Ecto neural progenitor cell (in vitro differentiated cells): ENCODE results near the gene CCNQ.

Source experiments
- DNase-seq: peaks from one replicate; pipeline ENCODE4 v3.0.0-alpha.2; 2018; ENCODE audit warnings: low spot score

CCNQ gene

DNA sequence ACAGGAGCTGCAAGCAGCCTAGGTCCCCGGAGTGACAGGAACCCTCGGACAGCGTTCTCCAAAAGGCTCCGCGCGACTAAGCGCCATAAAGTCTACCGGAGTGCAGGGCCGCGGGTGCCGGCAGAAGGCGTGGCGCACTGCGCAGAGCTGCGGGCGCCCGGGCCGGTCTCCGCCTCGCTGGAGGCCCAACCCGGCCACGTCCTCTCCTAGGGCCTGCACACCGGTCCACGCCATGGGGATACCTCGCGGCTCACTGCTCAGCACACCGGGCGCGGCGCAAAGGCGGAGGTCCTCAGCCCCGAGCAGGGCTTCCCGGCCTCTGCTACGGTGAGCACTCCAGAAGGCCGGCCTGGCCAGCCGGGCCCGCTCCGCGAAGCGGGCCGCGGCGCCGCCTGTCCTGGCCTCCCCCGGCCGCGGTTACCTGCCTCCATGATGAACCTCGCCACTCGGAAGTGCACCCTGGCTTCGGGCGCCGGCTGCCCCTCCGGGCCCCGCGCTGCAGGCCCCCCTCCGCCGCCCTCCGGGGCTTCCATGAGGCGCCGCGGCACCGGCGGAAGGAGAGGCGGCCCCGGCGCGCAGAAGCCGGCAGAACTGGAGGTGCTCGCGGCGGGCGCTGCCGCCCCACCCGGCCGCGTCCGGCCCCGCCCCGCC is at the start of gene CCNQ:
Gene CCNQ (minus strand): TSS at position 599 of the 651 bp plus-strand sequence. CDS start 66 bp downstream, at position 533.
- peak; percentile 56 for DNase-seq

DNA sequence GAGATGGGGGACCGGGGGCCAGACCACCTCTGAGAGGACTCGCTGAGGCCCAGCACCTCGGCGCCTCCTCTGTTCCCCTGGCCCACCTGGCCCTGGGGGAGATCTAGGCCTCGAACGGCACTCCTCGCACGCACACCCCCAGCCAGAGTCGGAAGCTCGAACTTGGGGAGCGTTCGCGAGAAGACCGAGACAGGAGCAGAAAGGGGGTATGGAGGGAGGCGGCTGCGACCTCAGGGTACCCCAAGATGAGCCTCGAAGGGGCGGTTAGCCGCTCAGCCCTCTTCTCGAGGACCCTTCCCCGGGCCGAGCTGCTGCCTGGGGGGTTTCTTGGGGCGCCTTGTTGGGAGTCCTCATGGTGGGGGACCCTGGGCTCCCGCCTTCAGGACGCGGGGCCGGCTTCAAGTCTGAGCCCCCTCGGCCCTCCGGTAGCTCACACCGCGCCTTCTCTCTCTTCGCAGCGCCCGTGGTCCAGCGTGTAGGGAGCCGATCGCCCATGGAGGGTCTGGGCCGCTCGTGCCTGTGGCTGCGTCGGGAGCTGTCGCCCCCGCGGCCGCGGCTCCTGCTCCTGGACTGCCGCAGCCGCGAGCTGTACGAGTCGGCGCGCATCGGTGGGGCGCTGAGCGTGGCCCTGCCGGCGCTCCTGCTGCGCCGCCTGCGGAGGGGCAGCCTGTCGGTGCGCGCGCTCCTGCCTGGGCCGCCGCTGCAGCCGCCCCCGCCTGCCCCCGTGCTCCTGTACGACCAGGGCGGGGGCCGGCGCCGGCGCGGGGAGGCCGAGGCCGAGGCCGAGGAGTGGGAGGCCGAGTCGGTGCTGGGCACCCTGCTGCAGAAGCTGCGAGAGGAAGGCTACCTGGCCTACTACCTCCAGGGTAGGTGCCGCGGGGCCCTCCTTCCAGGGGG is 48.8 kb upstream of the CCNQ start:
- DNase-seq = peak; percentile 47

DNA sequence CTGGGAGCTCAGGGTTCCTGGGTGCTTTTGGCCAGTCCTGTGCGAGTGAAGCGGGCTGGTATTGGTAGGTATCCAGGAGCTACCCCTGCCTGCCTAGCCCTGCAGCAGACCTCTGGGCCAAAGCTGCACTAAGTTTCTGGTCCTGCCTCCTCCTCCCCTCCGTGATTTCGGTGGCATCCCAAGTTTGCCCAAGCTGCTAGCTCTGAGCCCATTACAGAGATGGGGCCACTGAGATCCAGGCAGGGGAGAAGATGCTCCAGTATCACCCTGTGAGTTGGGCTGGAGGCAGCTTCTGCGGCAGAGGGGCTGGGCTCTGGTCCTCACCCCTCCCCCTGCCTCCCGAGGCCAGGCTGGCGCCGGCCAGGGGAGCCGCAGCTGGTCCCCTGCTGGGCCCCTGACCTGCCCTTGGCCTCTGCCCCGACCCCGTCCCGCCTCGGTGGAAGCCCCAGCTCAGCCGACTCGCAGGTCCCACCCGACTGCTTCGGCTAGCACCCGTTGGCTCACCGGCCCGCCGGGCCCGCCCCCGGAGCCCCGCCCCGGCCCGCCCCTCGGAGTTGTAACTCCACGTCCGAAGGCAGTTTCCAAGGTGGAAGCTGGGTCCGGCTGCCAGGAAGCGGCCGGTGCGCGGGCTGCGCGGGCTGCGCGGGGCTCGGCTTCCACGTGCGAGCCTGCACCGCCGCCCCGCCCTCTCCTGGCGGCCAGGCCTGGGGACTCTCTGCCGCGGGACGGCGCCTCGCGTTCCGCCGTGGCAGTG is 47.9 kb upstream of the CCNQ start, which contains the start of gene DUSP9:
Gene DUSP9 (plus strand): TSS at position 584 of the 754 bp plus-strand sequence. CDS start 751 bp downstream, outside the sequence.
- DNase-seq = peak; percentile 80

DNA sequence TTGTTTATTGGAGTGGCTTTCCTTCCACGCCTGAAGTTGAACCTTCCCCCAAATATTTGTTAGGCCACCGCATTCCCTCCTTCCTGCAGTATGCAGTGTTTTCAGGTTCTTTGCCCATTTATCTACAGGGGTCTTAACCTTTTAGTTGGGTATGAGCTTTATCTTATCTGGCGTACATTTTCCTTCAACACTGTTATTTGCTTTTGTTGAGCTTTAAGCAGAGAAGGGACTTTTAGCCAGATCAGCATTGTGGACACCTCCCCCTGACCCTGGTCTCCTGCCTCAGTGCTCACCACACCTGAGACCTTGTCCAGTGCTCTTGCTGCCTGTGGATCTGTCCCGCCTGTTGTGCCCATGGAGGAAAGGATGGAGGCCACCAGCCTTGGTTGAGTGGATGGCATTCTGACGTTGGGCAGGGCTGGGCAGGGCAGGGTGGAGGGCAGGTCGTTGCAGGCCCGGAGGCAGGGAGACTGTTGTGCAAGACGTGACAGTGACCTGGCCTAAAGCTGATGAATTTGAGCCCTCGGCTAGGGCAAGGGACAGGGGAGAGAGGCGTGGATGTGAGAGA is 47.1 kb upstream of the CCNQ start:
- DNase-seq = no peak

- DNase-seq = no peak
Observed at GRCh38 chrX:153645151-153645550, 46.2 kb upstream of the CCNQ start.

DNA sequence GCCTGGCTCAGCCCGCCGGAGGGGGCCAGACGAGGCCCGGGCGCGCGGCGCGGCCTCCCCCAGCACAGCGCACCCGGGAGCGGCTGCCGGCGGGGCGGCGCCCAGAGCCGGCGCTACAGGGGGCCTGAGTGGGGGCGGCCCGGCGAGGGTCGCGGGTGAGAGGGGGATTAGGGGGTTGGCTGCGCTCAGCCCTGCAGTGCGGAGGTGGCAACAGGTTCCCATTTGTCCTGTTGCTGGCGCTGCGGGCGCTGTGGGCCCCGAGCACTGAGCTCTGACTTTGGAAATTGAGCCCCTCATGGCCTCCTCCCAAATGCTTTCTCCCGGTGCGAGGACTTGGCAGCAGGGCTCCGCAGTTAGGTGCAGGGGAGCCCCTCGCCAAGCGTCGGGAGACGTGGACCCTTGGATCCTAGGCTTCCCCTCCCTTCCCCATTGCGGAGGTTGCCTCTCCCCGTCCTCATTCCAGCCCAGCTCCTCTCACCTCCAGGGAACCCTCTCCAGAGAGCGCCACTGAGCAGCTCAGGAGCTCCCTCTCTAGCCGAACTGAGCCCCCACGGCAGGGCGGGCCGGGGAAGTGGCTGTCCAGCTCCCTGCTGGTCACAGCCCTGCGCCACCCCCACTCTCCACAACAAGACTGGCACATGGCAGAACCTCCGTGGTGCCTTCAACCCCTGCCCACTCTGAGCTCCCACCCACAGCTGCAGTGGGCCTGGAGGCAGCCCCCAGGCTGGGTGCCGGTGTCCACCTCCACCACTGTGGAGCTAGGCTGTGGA is 45.6 kb upstream of the CCNQ start:
- no peak for DNase-seq

DNA sequence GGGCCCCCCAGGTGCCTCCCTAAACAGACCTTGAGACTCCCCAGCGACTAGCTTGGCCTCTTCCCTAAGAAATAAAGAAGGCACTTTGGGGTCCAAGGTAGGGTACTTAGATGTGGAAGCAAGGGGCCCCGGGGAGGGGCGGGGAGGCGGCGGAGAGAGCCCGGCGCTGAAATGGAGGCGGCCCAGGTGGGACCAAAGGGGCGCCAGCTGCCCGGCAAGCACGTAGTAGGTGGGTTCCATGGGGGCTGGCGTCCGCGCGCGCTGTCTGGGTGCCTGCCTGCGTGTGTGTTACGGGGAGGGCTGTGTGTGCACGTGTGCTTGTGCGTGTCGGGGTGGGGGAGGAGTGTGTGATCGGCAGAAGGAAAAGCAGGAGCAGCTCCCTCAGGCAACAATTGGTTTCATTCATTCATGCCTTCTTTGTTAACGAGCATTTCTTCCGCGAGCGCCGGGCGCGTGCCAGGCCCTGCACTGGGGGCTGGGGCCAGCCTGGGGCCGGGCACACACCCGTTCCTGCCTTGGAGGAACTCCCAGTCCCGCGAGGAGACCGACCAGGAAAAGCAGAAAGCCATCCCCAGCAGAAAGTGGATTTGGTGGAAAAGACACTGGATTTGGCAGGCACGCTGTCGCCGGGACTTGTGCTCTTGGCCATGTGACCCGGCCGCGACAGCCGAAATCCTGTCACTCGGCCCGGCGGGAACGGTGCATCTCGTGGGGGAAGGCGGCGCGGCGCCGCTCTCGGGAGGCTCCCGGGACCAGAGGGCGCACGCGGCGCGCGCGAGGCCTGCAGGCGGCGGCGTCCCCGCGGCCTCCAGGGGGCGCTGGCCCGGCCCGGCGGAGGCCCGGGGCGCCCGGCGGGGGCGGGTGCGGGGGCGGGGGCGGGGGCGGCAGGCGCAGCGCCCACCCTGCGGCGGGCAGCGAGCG is 44.8 kb upstream of the CCNQ start:
- no peak for DNase-seq

GRCh38 chrX:153642655-153643430 is 43.9 kb upstream of the CCNQ start:
- DNase-seq = no peak

- peak; percentile 65 for DNase-seq
Observed at GRCh38 chrX:153642051-153642654, 43.2 kb upstream of the CCNQ start.

- no peak for DNase-seq
Observed at GRCh38 chrX:153641627-153642026, 42.7 kb upstream of the CCNQ start.

DNA sequence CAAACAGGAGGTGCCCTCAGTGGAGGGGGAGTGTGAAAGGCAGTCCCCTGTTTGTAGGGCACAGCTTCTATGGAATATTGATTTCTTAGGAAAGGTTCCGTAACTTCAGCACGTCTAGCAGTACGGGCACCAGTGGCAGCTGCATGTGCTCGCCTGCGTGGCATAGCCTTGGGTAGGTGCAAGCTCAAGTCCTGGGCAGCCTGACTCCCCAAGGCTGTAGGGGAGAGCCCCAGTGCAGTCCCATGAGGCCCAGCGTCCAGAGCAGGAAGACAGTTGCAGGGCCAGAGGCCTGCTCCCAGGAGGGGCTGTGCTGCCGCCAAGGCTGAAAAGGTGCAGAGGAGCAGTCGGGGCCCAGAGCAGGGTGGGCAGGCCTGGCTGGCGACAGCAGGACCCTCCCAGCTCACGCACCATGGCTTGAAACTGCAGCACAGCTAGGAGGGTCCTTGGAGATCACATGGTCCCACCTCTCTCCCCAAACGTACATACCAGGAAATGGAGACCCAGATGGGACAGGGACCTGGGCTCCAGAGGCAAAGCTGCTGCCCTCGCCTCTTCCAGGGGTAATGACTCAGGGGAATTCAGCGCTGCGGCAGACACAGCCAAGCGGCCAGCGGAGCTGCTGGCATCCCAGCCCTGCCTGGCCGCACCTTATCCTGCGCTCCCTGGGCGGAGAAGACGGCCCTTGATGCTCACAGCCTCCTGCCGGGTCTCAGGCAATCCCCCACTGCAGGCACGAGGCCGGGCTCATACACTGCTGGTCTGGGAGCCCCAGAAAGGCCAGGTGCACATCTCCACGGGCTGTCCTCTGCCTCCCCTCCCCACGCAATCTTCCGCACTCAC is 42.0 kb upstream of the CCNQ start:
- DNase-seq = no peak

GRCh38 chrX:153640045-153640686 is 41.2 kb upstream of the CCNQ start:
- DNase-seq = no peak

DNA sequence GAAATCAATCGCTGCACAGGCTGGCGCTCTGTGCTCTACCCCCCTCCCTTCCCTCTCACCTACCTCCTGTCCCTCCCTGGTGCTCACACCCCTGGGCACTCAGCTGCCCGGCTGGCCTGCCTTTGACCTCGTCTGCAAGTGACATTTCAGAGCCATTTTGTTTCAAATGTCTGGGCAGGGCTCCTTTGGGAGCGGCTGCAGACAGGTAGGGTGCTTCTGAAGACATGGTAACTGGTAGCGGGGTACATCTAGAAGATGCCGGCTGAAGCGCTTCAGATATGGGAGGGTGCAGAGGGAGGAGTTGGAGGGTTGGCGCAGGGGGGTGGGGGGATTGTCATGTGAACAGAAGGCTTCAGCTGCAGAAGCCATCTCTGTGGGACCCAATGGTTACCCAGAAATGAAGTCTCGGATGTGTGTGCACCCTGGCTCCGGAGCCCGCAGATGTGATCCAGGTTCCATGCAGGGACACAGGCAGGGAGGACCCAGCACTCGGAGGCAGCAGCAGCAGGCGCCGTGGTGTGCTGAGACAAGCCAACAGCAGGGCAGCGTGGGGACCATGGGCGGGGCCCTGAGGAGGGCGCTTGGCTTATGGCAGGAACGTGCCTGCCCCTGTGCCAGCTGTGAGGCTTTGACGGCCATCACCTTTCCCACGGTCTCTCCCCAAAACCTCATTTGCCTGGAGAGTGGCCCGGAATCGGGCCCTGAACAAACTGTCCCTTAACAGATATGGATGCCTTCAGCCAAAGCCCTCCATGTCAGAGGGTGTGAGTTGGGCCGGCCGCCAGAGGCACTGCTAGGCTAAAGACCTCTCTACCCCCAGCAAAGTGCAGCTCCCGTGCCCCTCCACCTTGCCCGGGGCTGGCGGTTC is 40.5 kb upstream of the CCNQ start:
- DNase-seq = no peak

DNA sequence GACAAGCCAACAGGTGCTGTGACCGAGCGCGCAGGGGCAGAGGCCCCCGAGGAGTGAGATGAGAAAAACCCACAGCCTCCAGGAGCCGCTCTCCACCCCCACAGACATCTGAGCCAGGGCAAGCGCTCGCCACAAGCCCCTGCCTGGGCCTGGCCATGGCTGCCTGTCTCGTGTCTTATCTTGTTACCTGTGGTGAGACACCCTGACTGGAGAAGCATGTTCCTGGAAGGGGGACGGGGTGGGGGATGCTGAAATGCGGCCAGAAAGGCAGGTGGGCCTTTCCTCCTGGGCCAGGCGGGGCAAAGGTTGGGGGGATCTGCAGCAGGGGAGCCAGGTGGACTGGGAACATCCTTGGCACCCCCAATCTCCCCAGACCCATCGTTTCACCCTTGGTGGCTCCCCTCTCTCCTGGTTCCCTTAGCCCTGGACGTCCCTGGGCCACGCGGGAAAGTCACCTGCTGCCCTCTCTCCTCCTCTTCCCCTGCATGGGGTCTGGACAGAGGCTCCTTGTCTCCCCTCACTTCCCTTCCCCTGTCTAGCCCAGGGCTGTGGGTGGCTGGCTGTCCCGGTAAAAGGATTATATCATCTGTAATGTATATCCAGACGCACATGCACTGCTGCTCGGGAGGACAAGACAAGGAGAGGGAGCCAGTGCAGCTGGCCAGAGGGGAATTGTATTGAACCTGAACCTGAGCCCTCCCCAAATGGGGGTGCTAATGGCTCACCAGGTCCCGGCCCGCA is 39.7 kb upstream of the CCNQ start:
- DNase-seq = no peak

GRCh38 chrX:153638041-153638371 is 39.1 kb upstream of the CCNQ start:
- no peak for DNase-seq
